Endothelial cell of hepatic sinusoid (primary cell): Measurements from ENCODE around the gene TSSC4.

Source experiments
- in situ Hi-C: cut with HindIII; loops from 2 replicates; pipeline ENCODE4 v1.10.0; 2017; ENCODE audit warnings: low sequenced_read_pairs

TSSC4 gene

GRCh38 chr11:2368851-2369180 is 31.7 kb upstream of the TSSC4 start:
- in situ Hi-C loops = no loop called here

GRCh38 chr11:2369320-2369719 is 31.2 kb upstream of the TSSC4 start:
- in situ Hi-C loops = no loop called here

GRCh38 chr11:2369896-2370295 is 30.7 kb upstream of the TSSC4 start:
- in situ Hi-C loops = no loop called here

GRCh38 chr11:2374456-2375201 is 25.9 kb upstream of the TSSC4 start:
- in situ Hi-C loops = no loop called here

DNA sequence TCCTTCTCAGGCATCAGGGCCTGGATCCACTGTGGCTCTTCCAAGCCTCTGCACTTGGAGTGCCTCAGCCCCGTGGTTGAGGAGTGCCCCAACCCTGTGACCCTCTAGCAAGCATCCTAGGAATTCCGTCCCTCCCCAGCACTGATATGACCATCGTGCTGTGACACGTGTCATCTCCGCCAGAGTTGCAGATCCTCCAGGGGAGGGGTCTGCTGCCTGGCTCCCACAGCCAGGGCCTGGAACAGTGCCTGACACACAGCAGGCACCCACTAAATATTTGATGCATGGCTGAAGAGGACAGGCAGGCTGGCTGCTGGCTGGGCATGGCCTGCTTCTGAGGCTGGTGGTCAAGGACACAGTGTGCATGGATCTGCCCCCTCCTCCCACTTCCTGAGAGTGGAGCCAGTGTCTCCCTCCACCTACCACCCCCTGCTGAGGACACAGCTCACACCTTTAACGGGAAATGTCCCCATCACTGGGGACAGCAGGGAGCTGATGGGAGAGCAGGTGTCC is 25.2 kb upstream of the TSSC4 start:
- in situ Hi-C loops = no loop called here

DNA sequence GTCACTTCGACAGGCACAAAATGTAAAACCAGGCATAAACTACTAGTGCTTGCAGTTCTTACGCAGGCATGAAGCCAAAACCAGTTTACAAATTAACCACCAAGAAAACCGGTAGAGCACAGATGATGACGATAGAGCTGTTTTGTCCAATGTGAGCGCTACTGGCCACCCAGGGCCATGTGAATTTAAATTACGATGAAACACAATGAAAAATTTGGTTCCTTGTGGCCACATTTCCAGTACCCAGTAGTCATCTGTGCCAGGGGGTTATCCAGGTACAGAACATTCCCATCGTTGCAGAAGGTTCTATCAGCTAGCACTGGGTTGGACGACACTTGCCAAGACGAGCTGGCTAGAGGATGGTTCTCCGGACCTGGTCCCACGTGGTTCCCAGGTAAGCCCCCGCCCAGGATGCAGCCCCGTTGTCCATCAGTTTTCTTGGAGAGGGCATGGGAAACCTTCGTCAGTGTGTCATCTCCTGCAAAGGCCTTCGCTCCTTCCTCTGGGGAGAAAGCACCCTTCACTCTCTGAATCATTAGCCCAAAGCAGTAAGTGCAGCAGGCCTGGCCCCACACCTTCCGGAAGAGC is 24.5 kb upstream of the TSSC4 start:
- in situ Hi-C loops = no loop called here

GRCh38 chr11:2376751-2377451 is 23.6 kb upstream of the TSSC4 start, which contains the start of gene CD81:
TSS of gene CD81 (plus strand) at chr11:2377310. CDS start at chr11:2377550, 240 bp downstream.
- in situ Hi-C loops = no loop called here

DNA sequence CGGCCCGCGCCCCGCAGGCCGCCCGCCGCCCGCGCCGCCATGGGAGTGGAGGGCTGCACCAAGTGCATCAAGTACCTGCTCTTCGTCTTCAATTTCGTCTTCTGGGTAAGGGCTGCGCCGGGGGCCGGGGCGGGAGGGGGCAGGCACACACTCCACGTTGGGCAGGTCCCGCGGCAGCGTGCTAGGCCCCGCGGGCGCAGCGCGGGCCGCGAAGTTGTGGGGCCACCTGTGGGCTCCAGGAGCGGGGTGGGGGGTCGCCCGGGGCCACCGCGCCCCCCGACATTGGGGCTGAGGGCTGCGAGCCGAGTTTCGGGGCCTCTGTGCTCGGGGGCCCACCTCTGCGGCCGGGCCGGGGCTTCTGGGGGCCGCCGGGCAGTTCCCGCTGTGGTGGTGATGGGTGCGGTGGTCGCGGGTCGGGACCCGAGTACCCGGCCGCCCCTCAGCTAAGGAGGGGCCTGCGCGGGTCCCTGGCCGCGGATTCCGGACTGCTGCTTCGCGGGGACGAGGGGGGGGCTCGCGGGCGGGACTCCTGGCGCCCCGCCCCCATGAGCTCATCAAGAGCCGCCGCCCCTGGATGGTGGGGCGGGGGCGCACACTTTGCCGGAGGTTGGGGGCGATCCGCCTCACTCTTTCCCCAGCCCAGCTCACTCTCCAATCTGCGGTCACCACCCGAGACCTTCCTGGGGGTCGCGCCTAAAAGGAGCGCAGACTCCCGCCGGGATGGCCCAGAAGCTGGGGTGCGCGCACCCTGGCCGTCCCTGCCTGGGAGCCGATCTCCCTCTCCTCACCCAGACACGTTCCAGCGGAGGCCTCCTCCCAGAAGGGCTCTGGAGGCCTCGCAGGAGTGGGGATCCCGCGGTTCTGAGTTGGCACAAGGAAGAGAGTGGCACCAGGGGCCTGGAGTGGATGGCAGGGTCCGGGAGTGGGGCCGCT is 22.8 kb upstream of the TSSC4 start:
- in situ Hi-C loops = no loop called here

DNA sequence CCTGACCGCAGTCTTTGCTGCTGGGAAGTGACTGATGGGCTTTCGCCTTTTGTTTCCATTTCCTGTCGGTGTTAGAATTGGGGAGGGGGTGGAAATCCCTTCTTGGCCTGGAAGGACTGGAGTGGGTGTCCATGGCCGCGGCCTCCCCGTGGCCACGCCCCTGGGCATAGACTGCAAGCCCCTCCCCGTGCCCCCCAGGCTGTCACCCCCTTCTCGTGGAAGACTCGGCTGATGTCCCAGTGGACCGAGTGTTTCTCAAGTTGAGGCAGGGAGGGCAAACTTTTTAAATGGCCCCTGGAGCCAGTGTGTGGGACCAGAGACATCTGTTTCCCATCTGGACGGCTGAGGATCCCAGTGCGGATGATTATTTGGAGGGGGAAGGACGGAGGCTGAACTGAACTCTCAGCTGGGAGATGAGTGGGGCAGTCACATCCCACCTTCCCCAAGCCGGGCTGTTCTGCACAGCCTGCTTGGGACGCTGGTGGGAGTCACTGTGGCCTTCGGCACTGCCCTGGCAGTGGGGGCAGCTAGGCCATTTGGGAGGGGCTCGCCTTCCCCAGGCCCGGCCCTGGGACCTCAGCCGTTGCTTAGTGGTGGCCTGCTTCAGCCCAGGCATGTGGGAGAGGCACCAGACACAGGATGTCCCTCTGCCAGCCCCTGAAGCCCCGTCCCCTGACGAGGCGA is 21.9 kb upstream of the TSSC4 start:
- in situ Hi-C loops = no loop called here

DNA sequence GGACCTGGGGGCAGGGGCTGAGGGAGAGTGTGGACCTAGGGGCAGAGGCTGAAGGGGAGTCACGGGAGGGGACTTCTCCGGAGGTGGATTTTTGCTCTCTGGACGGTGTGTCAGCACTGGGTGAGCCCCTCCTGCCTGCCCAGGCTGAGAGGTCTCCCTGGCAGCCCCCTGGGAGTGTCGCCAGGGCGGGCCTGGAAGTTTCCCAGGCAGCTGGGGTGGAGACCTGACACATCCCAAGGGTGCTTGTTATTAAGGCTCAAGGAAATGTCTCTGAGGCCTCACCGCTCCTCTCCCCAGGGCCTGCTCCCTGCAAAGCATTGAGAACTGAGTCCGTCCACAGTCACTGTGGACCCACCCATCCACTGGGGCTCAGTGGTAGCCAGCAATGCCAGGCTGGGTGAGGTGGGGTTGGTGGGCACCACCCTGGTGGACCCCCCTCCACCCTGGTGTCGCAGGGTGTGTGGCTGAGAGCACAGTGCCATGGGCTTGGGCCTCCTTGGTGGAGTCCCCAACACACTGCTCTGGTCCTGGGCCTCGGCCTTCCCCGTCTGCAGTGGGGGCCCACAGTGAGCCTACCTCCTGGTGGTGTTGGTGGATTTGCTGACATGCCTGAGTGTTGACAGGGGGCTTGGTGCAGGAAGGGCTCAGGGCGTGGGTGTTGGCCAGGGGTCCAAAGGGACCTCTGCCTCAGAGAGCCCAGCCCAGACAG is 20.9 kb upstream of the TSSC4 start:
- in situ Hi-C loops = no loop called here

DNA sequence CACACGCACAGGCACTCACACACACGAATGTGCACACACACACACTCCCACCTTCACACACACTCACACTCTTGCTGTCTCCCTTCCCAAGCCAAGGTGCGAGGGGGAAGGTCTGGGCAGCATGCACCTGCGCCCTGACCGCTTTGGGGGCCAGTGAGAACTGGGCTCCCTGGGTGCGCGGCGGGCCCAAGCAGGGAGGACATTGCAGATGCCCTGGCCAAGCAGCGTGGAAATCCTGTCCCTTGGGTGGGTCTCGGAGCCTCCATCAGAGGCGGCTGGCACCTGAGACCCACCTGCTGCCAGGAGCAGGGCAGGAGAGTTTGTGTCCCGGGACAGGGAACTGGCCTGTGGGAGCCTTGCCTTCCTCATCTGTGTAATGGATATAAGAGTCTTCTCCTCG is 20.2 kb upstream of the TSSC4 start:
- in situ Hi-C loops = no loop called here

DNA sequence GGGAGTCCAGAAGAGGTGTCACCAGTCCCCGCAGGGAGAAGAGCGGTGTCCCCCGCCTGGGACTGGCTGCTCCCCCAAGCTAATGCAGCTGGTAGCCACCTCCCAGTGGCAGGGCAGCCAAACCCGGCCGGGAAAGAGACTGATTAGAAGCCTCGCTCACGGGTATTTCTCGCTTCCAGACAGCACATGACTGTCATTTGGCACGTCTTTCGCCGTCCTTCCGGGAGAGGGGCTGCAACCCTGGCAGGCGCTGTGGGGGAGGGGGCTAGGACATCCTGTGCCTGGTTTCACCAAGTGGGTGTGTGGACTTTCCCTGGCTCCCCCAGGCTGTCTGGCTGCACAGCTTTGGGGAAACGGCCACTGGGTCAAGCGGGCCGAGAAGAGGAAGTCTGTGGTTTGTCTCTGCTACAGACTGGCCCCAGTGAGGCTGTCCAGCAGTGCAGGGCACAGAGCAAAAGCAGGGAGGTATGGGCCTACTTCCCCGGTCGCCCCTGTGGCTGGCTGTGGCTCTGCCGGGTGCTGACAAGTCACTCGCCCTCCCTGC is 19.7 kb upstream of the TSSC4 start:
- in situ Hi-C loops = no loop called here

GRCh38 chr11:2381494-2382128 is 18.9 kb upstream of the TSSC4 start:
- in situ Hi-C loops = no loop called here

DNA sequence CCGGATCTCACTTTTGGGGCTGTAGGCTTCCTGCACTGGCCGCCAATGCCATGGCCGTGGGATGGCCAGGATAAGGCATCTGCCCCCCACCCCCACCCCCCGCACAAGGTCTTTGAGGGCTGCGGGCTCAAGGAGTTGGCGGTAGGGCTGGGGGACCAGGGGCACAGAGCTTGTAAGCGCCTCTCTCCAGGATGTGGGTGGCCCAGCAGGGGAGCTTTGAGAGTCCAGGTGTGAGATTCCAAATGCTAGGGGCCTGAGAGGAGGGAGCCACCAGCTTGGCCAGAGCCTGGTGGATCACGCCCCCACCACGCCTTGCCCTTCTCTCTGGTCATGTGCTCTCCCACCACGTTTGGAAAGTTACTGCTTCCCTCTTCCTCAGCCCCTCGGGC is 18.4 kb upstream of the TSSC4 start:
- in situ Hi-C loops = no loop called here

DNA sequence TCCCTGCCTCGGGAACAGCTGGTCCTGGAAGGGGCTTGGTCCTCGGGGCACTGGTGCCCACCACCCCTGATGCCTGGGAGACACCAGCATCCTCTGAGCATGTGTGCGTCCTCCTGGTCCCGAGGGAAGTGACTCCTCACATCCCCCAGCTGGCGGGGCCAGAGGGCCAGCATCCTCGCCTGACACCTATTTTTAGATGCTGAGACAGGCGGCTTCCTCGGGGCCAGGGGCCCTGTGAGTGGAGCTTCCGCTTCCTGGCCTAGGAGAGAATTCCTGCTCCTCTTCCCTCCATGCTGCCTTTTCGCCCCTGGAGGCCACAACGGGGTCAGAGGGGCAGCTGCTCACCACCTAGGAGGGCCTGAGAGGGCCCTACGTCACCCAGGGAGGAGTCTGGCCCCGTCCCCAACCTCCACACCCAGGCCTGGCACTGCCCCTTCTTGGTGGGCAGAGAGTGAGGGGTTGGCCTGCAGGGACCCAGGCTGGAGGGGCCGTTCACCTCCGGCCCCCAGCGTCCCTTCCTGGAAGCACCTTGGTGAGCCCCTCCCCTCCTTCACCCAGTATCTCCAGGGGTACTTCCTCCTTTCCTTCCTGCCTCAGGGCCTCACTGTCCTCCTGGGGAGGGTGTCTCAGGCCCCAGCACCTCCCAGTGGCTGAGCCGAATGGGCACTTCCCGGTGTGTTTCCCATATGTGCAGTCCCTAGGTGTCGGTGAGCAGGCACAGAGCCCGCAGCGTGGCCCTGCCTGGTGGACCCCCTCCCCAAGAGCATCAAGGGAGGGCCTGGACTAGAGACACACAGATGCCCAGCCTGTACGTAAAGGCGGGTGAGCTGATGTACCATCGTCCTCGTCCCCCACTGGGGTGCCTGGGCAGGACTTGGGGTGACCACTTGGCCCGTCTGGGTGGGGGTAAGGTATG is 17.4 kb upstream of the TSSC4 start:
- in situ Hi-C loops = no loop called here

- in situ Hi-C loops = no loop called here
These were observed 16.4 kb upstream of the TSSC4 start for GRCh38 chr11:2383852-2384804.
